T-helper 1 cell treated with Interleukin-12 subunit alpha and Interleukin-12 subunit beta and Interleukin-4 antibody, amounts not matched to agents 30 ng/mL and 1 ng/mL, for 36 hours (primary cell): Measurements from ENCODE around the gene CDH4. TPM values are rescaled to one million over a fixed set of nuclear protein-coding genes. Genes with fewer than 3 reads are reported as not detected.

Experiments used
- intact Hi-C: fragments of 100-400 bp; cut with micrococcal nuclease; formaldehyde crosslinking; loops from one replicate; pipeline ENCODE4 v1.15.1; 2024
- total RNA-seq: library from RNA; stranded (reverse); gene quantifications from 2 replicates; pipeline ENCODE4 v1.2.3, GENCODE V29; 2022

CDH4 gene
- total RNA-seq, 1 donor from 2014 or later: not detected

- intact Hi-C loops: no loop called here
These were observed 262.9 kb downstream of the CDH4 start for GRCh38 chr20:61514805-61515505.

GRCh38 chr20:61515922-61516321, 263.9 kb downstream of the CDH4 start:
- intact Hi-C loops: no loop called here

DNA sequence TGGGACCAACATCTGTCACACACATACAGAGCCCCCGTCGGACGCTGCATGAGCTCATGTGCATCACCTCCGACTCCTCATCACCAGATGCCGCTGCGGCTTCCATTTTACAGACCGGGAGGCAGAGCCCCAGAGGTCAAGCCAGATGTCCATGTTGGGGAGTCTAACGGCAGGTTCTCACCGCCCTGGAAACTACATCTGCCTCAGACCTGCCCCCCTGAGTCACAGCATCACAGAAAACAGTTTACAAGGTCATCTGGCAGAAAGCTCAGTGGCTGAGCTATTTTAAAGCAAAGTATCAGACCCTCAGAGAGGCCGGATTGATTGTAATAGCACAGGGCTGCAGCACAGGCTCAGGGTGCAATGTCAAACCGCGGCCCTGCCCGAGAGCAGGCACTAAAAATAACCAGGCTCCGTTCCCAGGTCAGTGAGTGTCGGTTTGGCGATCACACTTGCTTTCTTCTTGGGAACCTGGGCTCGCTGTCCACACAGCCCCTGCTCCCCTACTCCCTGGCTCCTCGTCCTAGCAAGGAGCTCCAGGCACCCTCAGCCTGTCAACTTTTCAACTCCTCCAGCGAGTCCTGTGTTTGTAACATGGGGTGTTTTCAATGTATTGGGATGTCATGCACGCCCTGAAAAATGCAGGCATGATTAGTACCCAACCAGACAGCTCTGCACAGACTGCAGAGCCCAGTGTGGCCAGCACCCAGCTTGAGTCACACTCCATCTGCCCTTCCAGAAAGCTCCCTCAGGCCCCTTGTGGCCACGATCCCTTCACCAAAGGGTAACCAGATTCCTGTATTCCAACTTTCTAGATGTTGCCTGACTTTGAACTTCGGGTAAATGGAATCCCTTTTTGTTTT, 264.5 kb downstream of the CDH4 start:
- intact Hi-C loops: no loop called here

GRCh38 chr20:61517419-61517818, 265.4 kb downstream of the CDH4 start:
- intact Hi-C loops: no loop called here

- intact Hi-C loops: no loop called here
These were observed 266.4 kb downstream of the CDH4 start for GRCh38 chr20:61518424-61518951.

DNA sequence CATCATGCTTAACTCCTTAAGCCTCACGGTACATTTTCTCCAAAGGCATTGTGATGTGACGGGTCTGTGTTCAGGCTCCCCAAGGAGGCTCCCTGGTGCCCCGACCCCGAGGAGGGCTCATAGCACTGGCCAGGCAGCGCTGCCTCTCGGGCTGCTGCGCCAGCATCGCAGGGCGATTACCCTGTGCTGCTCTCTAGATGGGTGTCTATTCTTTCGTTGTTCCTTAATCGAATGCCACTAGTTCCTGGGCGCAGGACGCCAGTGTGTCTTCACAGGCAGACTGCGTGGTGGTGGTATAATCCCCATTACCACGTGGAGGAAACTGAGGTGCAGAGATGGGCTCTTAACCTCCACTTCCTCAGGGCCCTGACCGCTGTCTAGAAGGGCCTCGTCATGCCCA, 267.4 kb downstream of the CDH4 start:
- intact Hi-C loops: no loop called here

DNA sequence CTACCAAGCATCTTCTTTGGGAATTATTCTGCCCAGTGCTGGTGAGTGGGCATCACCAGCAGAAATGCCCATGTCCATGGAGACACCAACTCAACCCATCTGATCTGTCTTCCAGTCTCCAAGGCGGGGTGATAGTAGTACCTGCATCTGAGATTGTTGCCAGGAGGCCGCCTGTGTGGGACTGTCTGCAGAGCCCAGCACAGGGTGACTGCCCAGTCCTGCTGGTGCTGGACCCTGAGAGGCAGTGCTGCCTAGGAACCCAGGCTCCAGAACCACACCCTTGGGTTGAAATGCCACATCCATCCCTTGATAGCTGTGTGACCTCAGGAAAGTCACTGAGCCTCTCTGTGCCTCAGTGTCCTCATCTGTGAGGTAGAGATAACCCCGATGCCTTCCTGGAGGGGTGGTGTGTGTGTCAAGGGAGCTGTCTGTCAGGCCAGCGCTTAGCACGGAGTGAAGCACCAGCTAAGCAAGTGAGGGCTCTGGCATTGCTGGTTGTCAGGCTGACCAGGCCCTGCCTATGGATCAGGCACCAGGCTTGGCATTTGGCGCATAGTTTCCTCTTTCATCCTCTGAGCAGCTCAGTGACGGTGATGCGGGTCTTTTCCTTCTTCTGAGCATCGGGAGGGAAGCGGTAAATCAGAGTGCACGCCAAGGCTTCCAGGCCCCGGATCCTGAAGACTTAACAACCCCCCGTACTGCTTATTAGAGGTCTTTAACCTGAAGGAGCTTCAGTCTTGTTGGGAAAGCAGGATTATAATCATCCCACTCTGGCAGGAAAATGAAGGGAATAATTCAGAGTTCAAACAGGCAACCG, 268.2 kb downstream of the CDH4 start:
- intact Hi-C loops: no loop called here

GRCh38 chr20:61520893-61521460, 268.9 kb downstream of the CDH4 start:
- intact Hi-C loops: no loop called here

DNA sequence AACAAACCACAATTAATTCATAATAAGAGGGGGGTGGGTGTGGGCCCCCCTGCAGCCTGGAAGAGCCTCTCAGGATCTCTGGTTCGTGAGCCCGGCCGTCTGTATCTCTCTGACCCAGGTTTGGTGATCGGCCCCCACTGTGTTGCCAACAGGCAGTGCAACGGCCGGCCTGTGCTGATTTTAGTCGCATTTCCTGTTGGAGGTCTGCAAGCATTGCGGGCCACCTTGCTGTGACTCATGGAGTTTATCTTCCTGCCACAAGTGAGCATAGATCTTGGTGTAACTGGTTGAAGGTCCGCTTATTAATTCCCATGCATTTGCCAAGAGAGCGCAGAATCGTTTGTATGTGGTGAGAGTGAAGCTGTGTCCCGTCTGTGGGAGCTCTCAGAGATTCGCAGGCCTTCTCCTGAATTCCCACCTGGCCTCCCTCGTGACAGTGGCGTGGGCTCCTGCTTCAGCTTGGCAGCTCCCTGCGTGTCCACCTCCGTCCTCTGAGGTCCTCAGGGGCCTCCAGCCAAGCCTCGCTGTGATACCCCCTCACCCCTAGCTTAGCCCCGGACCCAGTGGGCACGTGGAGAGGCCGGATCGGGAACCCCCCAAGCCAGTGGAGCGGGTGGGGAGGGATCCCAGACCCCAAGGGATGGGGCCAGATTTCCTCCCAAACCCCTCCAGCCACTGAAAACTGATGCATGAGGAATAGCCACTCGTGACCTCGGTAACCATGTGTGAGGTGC, 269.8 kb downstream of the CDH4 start:
- intact Hi-C loops: no loop called here

GRCh38 chr20:61522498-61523090, 270.5 kb downstream of the CDH4 start:
- intact Hi-C loops: no loop called here

GRCh38 chr20:61523145-61523544, 271.1 kb downstream of the CDH4 start:
- intact Hi-C loops: no loop called here

- intact Hi-C loops: no loop called here
These were observed 273.0 kb downstream of the CDH4 start for GRCh38 chr20:61524951-61525666.

- intact Hi-C loops: no loop called here
These were observed 273.8 kb downstream of the CDH4 start for GRCh38 chr20:61525781-61526431.

DNA sequence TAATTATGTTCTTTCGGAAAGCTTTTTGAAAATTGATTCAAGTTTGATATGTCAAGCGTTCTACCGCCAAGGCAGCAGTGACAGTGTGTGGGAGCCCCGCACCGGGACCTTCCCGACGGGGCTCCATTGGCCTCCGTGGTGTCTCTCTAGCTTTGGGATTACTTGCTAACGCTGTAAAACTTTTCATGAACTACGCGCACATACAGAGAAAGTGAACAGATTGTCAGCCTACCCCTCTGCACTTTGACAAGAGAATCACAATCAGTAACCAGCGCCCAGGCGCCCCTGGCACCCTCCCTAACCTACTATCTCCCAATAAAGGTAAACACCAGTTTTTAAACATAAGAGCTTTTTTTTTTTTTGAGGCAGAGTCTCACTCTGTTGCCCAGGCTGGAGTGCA, 274.8 kb downstream of the CDH4 start:
- intact Hi-C loops: no loop called here

GRCh38 chr20:61527626-61528025, 275.6 kb downstream of the CDH4 start:
- intact Hi-C loops: no loop called here

DNA sequence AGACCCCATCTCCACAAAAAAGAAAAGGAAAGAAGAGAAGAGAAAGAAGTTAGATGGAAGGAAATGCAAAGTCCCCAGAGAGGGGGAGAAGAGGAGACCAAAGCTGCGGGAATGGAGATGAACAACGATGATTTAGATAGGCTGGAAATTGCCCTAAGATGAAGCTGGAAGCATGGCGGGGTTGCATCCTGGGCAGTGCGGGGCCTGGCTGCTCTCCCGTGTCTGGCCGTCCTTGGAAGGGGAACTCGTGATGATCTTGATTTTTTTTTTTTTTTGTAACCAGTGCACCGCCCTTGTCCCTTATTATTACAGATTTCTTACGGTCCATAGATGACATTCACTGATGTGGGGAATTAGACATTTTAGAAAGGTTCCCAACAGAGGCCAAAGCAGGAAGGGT, 276.5 kb downstream of the CDH4 start:
- intact Hi-C loops: no loop called here

- intact Hi-C loops: no loop called here
These were observed 277.3 kb downstream of the CDH4 start for GRCh38 chr20:61529354-61529753.

DNA sequence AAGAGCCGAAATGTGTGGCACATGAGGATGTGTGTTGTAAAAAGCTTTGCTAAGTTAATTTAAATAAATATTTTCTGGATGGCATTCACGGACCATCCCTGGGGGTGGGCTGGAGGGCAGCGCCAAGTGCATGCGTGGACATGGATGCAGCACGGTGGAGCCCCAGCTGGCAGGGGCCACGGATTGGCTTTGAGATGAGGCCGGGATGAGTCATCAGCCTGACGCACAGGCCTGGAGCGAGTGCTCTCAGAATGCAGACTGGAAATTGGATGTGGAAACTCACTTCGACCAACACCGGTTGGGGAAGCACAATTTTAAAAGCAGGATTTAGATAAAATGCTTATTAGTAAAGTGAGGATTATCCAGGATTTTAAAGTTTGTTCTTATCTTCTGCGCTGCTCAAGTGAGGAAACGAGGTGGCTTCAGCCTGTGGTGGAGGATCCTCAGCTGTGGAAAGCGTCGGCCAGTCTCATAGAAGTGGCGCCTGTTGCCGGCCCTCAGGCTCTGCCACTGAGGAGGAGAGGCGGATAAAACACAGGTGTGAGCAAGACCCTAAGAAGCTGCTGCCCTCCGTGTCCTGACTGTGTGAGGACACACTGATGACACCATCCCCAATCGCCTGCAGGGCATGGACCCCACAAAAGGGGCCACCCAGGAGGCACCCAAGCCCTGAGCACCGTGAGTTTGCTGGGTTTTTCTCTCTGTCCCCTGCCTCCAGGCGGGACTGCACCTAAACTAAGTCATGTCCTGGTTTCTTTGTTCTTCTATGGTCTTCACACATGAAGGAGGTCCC, 279.7 kb downstream of the CDH4 start:
- intact Hi-C loops: no loop called here
